GM21576 (cell line): ENCODE measurements around the gene NUDT4B.
"Not testable (repeated sequence)": the region's sequence is repeated elsewhere in the genome, so short reads cannot be mapped to it uniquely, and the experiment has no call there.

ENCODE experiments used
- ATAC-seq: cut with Tn5 transposase; IDR thresholded peaks from one replicate; pipeline ENCODE4 v1.9.1; 2021; ENCODE audit warnings: mild to moderate bottlenecking, moderate library complexity; ENCODE audit not compliant: unreplicated experiment

The NUDT4B gene

GRCh38 chr1:148735538-148735937 lies 13.0 kb upstream of the NUDT4B start:
- not testable (repeated sequence) for ATAC-seq

- not testable (repeated sequence) for ATAC-seq
Observed at GRCh38 chr1:148738667-148739066, 9.9 kb upstream of the NUDT4B start.

GRCh38 chr1:148743200-148743599 lies 5.4 kb upstream of the NUDT4B start:
- ATAC-seq = not testable (repeated sequence)

GRCh38 chr1:148743726-148744720 lies 4.6 kb upstream of the NUDT4B start:
- ATAC-seq = peak; percentile 53

DNA sequence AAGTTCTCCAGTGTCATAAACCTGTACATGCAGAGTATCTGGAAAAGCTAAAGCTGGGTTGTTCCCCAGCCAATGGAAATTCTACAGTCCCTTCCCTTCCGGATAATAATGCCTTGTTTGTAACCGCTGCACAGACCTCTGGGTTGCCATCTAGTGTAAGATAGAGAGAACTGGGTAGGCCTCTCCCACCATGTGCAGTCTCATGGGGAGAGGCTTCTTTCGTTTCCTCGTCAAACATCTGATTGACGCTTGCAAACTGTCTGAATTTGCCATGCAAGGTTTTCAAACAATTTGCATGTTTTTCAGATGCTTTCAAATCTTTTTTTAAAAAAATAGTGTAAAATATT lies 734 bp downstream of the NUDT4B start:
- peak; percentile 76 for ATAC-seq

- not testable (repeated sequence) for ATAC-seq
Observed at GRCh38 chr1:148756231-148756630, 7.7 kb downstream of the NUDT4B start.

DNA sequence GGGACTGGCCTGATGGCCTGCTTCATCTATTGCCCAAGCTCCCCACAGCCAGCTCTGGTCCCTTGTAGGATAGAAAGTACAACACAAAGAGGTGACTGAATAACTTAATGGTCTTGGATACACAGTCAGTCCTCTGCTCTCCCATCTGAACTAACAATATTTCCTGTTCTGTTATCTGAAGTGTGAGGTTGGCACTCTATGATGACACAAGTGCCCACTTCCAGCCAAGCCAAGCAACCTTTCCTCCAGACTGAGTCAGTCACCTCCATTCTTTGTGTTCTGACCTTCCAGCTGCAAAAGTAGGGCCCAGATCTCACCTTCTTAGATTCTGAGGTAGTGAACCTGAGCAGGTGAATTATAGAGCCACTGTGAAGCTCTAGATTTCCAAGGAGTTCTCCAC lies 8.9 kb downstream of the NUDT4B start:
- not testable (repeated sequence) for ATAC-seq

- ATAC-seq = peak; percentile 94
Observed at GRCh38 chr1:148758412-148758811, 9.8 kb downstream of the NUDT4B start.

- not testable (repeated sequence) for ATAC-seq
Observed at GRCh38 chr1:148758925-148759324, 10.4 kb downstream of the NUDT4B start.

DNA sequence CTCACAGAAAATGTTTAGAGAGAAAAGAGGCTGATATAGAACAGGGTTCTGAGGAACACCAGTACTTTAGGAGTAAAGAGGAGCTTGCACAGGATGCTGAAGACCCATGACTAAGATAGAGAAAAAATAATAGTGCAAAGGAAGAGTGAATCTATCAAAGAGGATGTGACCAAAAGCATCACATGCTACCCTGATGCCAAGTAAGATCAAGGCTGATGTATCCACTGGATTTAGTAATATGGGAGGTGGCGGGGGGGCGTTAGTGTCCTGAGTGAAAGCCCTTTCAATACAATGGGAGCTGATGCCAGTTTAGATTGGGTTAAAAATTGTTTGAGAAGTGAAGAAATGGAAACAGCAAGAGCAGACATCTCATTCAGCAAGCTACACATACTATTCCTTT lies 11.2 kb downstream of the NUDT4B start:
- ATAC-seq = not testable (repeated sequence)

- ATAC-seq = not testable (repeated sequence)
Observed at GRCh38 chr1:148760206-148760605, 11.6 kb downstream of the NUDT4B start.

GRCh38 chr1:148761360-148761759 lies 12.8 kb downstream of the NUDT4B start:
- ATAC-seq = not testable (repeated sequence)

DNA sequence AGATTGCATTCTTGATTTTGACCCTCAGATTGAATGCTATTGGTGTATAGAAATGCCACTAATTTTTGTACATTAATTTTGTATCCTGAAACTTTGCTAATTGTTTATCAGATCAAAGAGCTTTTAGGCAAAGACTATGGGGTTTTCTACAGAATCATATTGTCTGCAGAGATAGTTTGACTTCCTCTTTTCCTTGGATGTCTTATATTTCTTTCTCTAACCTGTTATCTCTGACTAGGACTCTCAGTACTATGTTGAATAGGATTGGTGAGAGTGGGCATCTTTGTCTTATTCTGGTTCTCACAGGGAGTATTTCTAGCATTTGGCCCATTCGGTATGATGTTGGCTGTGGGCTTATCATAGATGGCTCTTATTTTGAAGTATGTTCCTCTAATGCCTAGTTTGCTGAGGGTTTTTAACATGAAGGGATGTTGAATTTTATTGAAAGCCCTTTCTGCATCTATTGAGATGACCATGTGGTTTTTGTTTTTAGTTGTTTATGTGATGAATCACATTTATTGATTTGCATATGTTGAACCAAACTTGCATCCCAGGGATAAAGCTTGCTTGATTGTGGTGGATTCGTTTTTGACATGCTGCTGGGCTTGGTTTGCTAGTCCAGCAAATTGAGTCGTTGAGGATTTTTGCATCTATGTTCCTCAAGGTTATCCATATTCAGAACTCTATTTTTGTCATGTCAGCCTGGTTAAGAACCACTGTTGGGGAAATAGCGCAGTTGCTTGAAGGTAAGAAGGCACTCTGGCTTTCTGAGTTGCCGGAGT lies 16.9 kb downstream of the NUDT4B start:
- not testable (repeated sequence) for ATAC-seq

DNA sequence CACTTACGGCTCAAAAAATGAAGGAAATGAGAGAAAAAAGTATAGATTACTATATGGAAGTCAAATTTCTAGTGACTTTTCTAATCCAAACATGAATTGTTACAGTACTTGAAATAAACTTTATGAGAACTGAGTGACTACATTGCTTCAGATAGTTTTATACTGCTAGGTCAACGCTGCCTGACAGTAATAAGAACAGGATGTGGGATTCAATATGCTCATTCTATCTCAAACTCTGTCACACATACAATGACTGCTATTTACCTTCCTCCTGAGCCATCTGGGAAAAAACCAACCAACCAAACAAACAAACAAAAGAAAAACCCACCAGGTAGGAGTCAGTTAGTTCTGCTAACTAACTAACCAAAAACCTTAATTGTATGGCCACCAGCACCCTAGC lies 20.0 kb downstream of the NUDT4B start:
- not testable (repeated sequence) for ATAC-seq

DNA sequence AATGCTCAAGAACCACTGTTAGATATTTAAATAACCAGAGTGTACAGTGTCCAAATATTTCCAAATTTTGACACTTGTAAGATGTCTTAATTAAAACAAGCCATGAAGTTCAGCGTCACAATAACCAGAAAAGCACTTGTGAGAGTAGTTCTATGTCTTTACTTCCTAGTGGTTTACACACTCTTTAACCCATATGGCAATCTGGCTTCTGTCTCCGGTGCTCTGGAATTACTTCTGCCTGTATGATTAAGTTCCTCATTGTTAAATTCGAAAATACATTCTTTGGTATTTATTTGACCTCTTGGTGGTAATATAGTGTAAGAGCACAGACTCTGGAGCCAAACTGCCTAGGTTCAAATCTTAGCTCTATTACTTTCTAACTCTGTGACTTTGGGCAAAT lies 20.9 kb downstream of the NUDT4B start:
- ATAC-seq = not testable (repeated sequence)

DNA sequence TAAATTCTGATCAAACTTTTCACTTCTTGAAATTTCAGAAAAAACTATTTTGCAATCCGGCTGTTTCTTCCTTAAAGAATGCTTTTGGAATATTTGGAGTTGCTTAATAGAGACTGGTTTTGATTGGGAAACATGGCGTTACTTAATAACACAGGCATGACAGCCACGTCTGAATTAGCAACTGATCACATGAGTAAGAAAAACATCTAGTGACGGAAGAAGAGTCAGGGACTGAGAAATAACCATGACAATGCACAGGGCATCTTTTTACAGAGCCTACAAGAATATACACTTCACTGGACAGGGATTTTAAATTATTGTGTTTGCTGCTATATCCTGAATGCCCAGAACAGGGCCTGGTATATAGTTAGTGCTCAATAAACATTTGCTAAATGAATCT lies 25.1 kb downstream of the NUDT4B start:
- not testable (repeated sequence) for ATAC-seq

- ATAC-seq = not testable (repeated sequence)
Observed at GRCh38 chr1:148774102-148774501, 25.5 kb downstream of the NUDT4B start.

GRCh38 chr1:148775263-148775662 lies 26.7 kb downstream of the NUDT4B start:
- ATAC-seq = not testable (repeated sequence)

GRCh38 chr1:148777649-148778048 lies 29.1 kb downstream of the NUDT4B start:
- ATAC-seq = not testable (repeated sequence)

GRCh38 chr1:148780404-148780803 lies 31.8 kb downstream of the NUDT4B start:
- not testable (repeated sequence) for ATAC-seq

DNA sequence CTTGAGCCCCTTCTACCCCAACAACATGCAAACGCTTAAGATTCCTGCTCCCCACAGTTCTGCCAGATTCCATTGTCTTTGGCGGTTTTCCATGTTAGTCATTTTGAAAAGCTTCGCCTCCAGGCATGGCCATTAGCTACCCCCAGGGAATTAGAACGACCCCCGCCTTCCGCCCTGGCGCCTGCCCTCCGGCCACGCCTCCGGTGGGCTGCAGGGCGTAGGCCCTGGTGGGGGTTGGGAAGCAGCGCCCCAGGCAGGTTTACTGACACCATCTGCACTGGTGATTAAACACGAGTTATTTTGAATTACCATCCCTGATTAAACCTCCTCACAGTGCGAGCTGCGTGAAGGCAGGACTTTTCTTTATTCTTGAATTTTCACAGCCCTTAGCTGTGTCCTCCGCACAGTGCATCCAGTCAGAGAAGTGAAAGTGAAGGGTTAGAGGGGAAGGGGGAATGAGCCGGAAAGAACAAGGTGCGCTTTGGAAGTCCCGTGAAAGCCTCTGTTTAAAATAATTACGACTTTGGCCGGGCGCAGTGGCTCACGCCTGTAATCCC lies 43.0 kb downstream of the NUDT4B start:
- ATAC-seq = not testable (repeated sequence)
